H1 (cell line): ENCODE measurements around the gene CAVIN2. TPM values are rescaled to one million over a fixed set of nuclear protein-coding genes. Genes with fewer than 3 reads are reported as not detected.

ENCODE experiments used
- CTCF ChIA-PET: fragments of 300-600 bp; sonication (Branson Sonifier 250); formaldehyde crosslinking; loops from one replicate; lab custom pipeline; 2021; ENCODE audit not compliant: partially characterized antibody; lab: Charles Lee
- POLR2A ChIA-PET: fragments of 300-600 bp; sonication (Branson Sonifier 250); formaldehyde crosslinking; loops from one replicate; lab custom pipeline; 2021; ENCODE audit warnings: inconsistent platforms; ENCODE audit not compliant: partially characterized antibody; lab: Charles Lee
- DNase-seq, 2 experiments: peaks; one replicate each; pipeline versions ENCODE4 v3.0.0 to v3.0.0-alpha.2; 2010 to 2022; ENCODE audit warnings: low spot score in 2 of 2, low read depth in 1 of 2, mixed read lengths in 1 of 2
- FAIRE-seq: peaks from 2 replicates; lab custom pipeline; 2011; peaks lifted over from hg19 to GRCh38; lab: Jason Lieb, UNC
- H2AFZ ChIP-seq: 2 replicates; pipeline ENCODE4 v1.8.1; 2012; ENCODE audit warnings: low read length, inconsistent platforms
- H2AK5ac ChIP-seq: 2 replicates; pipeline ENCODE4 v1.6.1; 2013; ENCODE audit warnings: low read depth, low read length
- H2BK120ac ChIP-seq: replicated peaks from 2 replicates; pipeline ENCODE3; 2013; ENCODE audit warnings: low read depth, low read length, inconsistent platforms
- H2BK12ac ChIP-seq: 2 replicates; pipeline ENCODE4 v1.6.1; 2013; ENCODE audit warnings: low read depth, low read length
- H2BK15ac ChIP-seq: 2 replicates; pipeline ENCODE4 v1.6.1; 2013; ENCODE audit warnings: low read length
- H2BK20ac ChIP-seq: 2 replicates; pipeline ENCODE4 v1.6.1; 2013; ENCODE audit warnings: low read length
- H2BK5ac ChIP-seq: 2 replicates; pipeline ENCODE4 v1.6.1; 2013; ENCODE audit warnings: low read depth, low read length
- H3K14ac ChIP-seq: 2 replicates; pipeline ENCODE4 v1.6.1; 2013; ENCODE audit warnings: inconsistent platforms; ENCODE audit not compliant: insufficient read length
- H3K18ac ChIP-seq: 2 replicates; pipeline ENCODE4 v1.6.1; 2013; ENCODE audit warnings: low read length; ENCODE audit errors: extremely low read depth
- H3K23ac ChIP-seq: 2 replicates; pipeline ENCODE4 v1.6.1; 2013; ENCODE audit warnings: inconsistent platforms; ENCODE audit not compliant: insufficient read length
- H3K23me2 ChIP-seq: 2 replicates; pipeline ENCODE4 v1.6.1; 2013; ENCODE audit warnings: low read depth, low read length
- H3K27ac ChIP-seq: 2 replicates; pipeline ENCODE4 v1.6.1; 2011; ENCODE audit warnings: low read depth, low read length, inconsistent platforms
- H3K27me3 ChIP-seq, 4 experiments: replicated peaks in 1 of 4; 1 replicate in 1 of 4; 2 replicates in 3 of 4; pipeline versions ENCODE4 v1.6.1 to v1.8.1; 2011 to 2013; ENCODE audit warnings: low read length in 3 of 4, mild to moderate bottlenecking in 3 of 4, inconsistent platforms in 2 of 4, mixed read lengths in 2 of 4, moderate library complexity in 1 of 4; ENCODE audit not compliant: control insufficient read depth in 3 of 4, insufficient read depth in 3 of 4; ENCODE audit errors: extremely low read depth in 1 of 4
- H3K36me3 ChIP-seq, 4 experiments: 2 replicates each; pipeline versions ENCODE4 v1.6.1 to v1.8.1; 2011 to 2013; ENCODE audit warnings: mild to moderate bottlenecking in 4 of 4, low read length in 3 of 4, moderate library complexity in 2 of 4, control low read depth in 1 of 4, inconsistent platforms in 1 of 4; ENCODE audit not compliant: insufficient read depth in 4 of 4, control insufficient read depth in 2 of 4
- H3K4ac ChIP-seq: replicated peaks from 2 replicates; pipeline ENCODE3; 2013; ENCODE audit warnings: low read length, low read depth, mixed read lengths, inconsistent platforms; ENCODE audit not compliant: insufficient read length
- H3K4me1 ChIP-seq, 4 experiments: replicated peaks in 1 of 4; 1 replicate in 1 of 4; 2 replicates in 3 of 4; pipeline versions ENCODE4 v1.6.1 to v1.8.1; 2011 to 2013; ENCODE audit warnings: low read length in 3 of 4, inconsistent platforms in 2 of 4, mixed read lengths in 1 of 4; ENCODE audit not compliant: insufficient read depth in 4 of 4, control insufficient read depth in 3 of 4
- H3K4me2 ChIP-seq, 2 experiments: 2 replicates each; pipeline versions ENCODE4 v1.6.1 to v1.8.1; 2011 to 2013; ENCODE audit warnings: low read depth in 2 of 2, low read length in 2 of 2, control low read depth in 1 of 2, inconsistent platforms in 1 of 2, mild to moderate bottlenecking in 1 of 2; ENCODE audit not compliant: insufficient read depth in 1 of 2
- H3K4me3 ChIP-seq, 4 experiments: fragments of 200-600, 300-600 bp in 1 of 4; sonication (generic), shearing (Covaris generic), sonication (Bioruptor Twin) in 1 of 4; 2 replicates each; pipeline versions ENCODE4 v1.5.1 to v1.8.1; 2011 to 2016; ENCODE audit warnings: low read length in 4 of 4, low read depth in 3 of 4, control low read depth in 2 of 4, inconsistent platforms in 2 of 4, mild to moderate bottlenecking in 2 of 4, mixed read lengths in 1 of 4, moderate library complexity in 1 of 4; ENCODE audit not compliant: insufficient read depth in 2 of 4; ENCODE audit errors: extremely low read depth in 1 of 4
- H3K56ac ChIP-seq: replicated peaks from 2 replicates; pipeline ENCODE3; 2013; ENCODE audit warnings: low read depth, mild to moderate bottlenecking, mixed read lengths, low read length, inconsistent platforms; ENCODE audit not compliant: insufficient read length
- H3K79me1 ChIP-seq: 2 replicates; pipeline ENCODE4 v1.6.1; 2013; ENCODE audit warnings: low read depth, low read length, control low read depth
- H3K79me2 ChIP-seq, 2 experiments: 2 replicates each; pipeline versions ENCODE4 v1.6.1 to v1.8.1; 2012 to 2013; ENCODE audit warnings: low read length in 2 of 2, mild to moderate bottlenecking in 2 of 2, inconsistent platforms in 1 of 2; ENCODE audit not compliant: insufficient read depth in 2 of 2, control insufficient read depth in 1 of 2
- H3K9ac ChIP-seq, 4 experiments: replicated peaks in 1 of 4; 1 replicate in 1 of 4; 2 replicates in 3 of 4; pipeline versions ENCODE4 v1.6.1 to v1.8.1; 2011 to 2013; ENCODE audit warnings: low read depth in 3 of 4, low read length in 3 of 4, control low read depth in 2 of 4, mild to moderate bottlenecking in 2 of 4, moderate library complexity in 2 of 4, inconsistent platforms in 1 of 4; ENCODE audit errors: extremely low read depth in 1 of 4
- H3K9me3 ChIP-seq, 2 experiments: 2 replicates each; pipeline versions ENCODE4 v1.6.1 to v1.8.1; 2012 to 2013; ENCODE audit warnings: mild to moderate bottlenecking in 2 of 2, moderate library complexity in 2 of 2, control low read depth in 1 of 2, inconsistent platforms in 1 of 2, low read depth in 1 of 2, low read length in 1 of 2, mixed read lengths in 1 of 2; ENCODE audit not compliant: insufficient read depth in 2 of 2
- H4K20me1 ChIP-seq, 2 experiments: replicated peaks in 1 of 2; 2 replicates each; pipeline versions ENCODE3 to v1.8.1; 2011 to 2013; ENCODE audit warnings: inconsistent platforms in 2 of 2, low read length in 2 of 2, mild to moderate bottlenecking in 1 of 2; ENCODE audit not compliant: insufficient read depth in 2 of 2, control insufficient read depth in 1 of 2
- H4K5ac ChIP-seq: 2 replicates; pipeline ENCODE4 v1.6.1; 2013; ENCODE audit warnings: low read length, low read depth, mixed read lengths, inconsistent platforms; ENCODE audit not compliant: insufficient read length
- H4K8ac ChIP-seq: 2 replicates; pipeline ENCODE4 v1.8.0; 2013; ENCODE audit warnings: mild to moderate bottlenecking, moderate library complexity, low read length, inconsistent platforms; ENCODE audit not compliant: insufficient read depth; ENCODE audit errors: extremely low read depth
- H4K91ac ChIP-seq: replicated peaks from 2 replicates; pipeline ENCODE3; 2013; ENCODE audit warnings: low read length, mixed read lengths, inconsistent platforms; ENCODE audit not compliant: insufficient read length
- CHD2 ChIP-seq: IDR thresholded peaks from 2 replicates; pipeline ENCODE4 v1.6.1; 2012; ENCODE audit warnings: low read length, improper control_type of control experiment
- EZH2 ChIP-seq: fragments of 200-600 bp; sonication (generic); IDR thresholded peaks from 2 replicates; pipeline ENCODE4 v1.7.1; 2012; ENCODE audit warnings: low read depth, mild to moderate bottlenecking, moderate library complexity, low read length, inconsistent platforms; ENCODE audit not compliant: severe bottlenecking
- KDM1A ChIP-seq: fragments of 200-600, 300-600 bp; sonication (generic); IDR thresholded peaks from 2 replicates; pipeline ENCODE4 v1.7.1; 2016; ENCODE audit warnings: mild to moderate bottlenecking, low read length, borderline replicate concordance
- POU5F1 ChIP-seq: IDR thresholded peaks from 2 replicates; pipeline ENCODE4 v1.6.1; 2011; ENCODE audit warnings: low read depth, mild to moderate bottlenecking, low read length, moderate library complexity
- RBBP5 ChIP-seq: IDR thresholded peaks from 2 replicates; pipeline ENCODE4 v1.7.1; 2012; ENCODE audit warnings: low read depth, mild to moderate bottlenecking, inconsistent platforms, low read length, moderate library complexity, borderline replicate concordance
- RXRA ChIP-seq: IDR thresholded peaks from 2 replicates; pipeline ENCODE4 v1.6.1; 2011; ENCODE audit warnings: low read depth, mild to moderate bottlenecking, low read length, moderate library complexity; ENCODE audit not compliant: insufficient read depth
- SIN3A ChIP-seq, 2 experiments: IDR thresholded peaks in 1 of 2; conservative IDR thresholded peaks in 1 of 2; 2 replicates each; pipeline ENCODE4 v1.6.1; 2011 to 2012; ENCODE audit warnings: low read length in 2 of 2, improper control_type of control experiment in 1 of 2, low read depth in 1 of 2, mild to moderate bottlenecking in 1 of 2
- SIX5 ChIP-seq: IDR thresholded peaks from 2 replicates; pipeline ENCODE4 v1.6.1; 2011; ENCODE audit warnings: mild to moderate bottlenecking, low read depth, low read length
- TAF1 ChIP-seq: IDR thresholded peaks from 2 replicates; pipeline ENCODE4 v1.6.1; 2011; ENCODE audit warnings: mild to moderate bottlenecking, low read depth, low read length
- TEAD4 ChIP-seq: IDR thresholded peaks from 2 replicates; pipeline ENCODE4 v1.6.1; 2012; ENCODE audit warnings: low read depth, low read length, inconsistent platforms, mixed read lengths
- WGBS, 2 experiments: shearing (Covaris generic) in 1 of 2; methylation state at CpG; one replicate each; pipeline versions ENCODE4 v1.1.6 to v1.1.7; 2013 to 2015; ENCODE audit warnings: low lambda C conversion rate in 2 of 2, mixed read lengths in 2 of 2, inconsistent platforms in 1 of 2, low coverage in 1 of 2, missing lambda C conversion rate in 1 of 2; ENCODE audit not compliant: insufficient replicate concordance in 2 of 2, insufficient coverage in 1 of 2, insufficient read length in 1 of 2; ENCODE audit errors: extremely low coverage in 1 of 2, missing lambda C conversion rate in 1 of 2; 5-methylcytosine and 5-hydroxymethylcytosine counted together
- polyA plus RNA-seq, 7 experiments: library from polyadenylated mRNA; depleted of rRNA in 3 of 7; stranded (reverse) in 5 of 7; unstranded in 2 of 7; fragments of >200 nt in 5 of 7; fragments of 200-250 nt in 2 of 7; gene quantifications; 1 replicate in 5 of 7; 2 replicates in 1 of 7; 4 replicates in 1 of 7; pipeline versions ENCODE4 v1.2.1 to v1.2.3, GENCODE V29; 2011 to 2013; ENCODE audit warnings: missing spikeins in 2 of 7, mixed read lengths in 2 of 7
- total RNA-seq: library from RNA; stranded (reverse); fragmentation: NEBNext Ultra II Directional; extraction: Animal tissue kit (Norgen Biotek cat#: 25700); gene quantifications from 2 replicates; pipeline ENCODE4 v1.2.1, GENCODE V29; 2021

CAVIN2 gene
- total and polyA plus RNA-seq, 2 of the 8 experiments (the other 6 are each of a cell fraction or from before 2014, with no cell fraction given) = 0.03 TPM; not detected in 1

GRCh38 chr2:191797500-191797899, 49.4 kb downstream of the CAVIN2 start:
- Histone ChIP-seq H3K14ac (no peak overlapping the region), H2AK5ac (no peak overlapping the region), H3K4me1 (no peaks in the 10 kb centered on the region), H3K18ac (no peak overlapping the region), H4K91ac (no peak overlapping the region), H3K23ac (no peak overlapping the region), H3K9me3 (no peaks in the 10 kb centered on the region), H4K5ac (no peak overlapping the region), H2BK20ac (no peak overlapping the region), H2BK15ac (no peak overlapping the region), H3K9ac (no peak overlapping the region), H3K4me3 (no peak overlapping the region), H3K4ac (no peak overlapping the region), H4K8ac (no peak overlapping the region), H2BK12ac (no peak overlapping the region), H3K36me3 (no peaks in the 10 kb centered on the region), H2BK120ac (no peak overlapping the region), H3K27ac (no peak overlapping the region), H3K79me1 (no peaks in the 10 kb centered on the region), H2BK5ac (no peak overlapping the region), H4K20me1 (no peaks in the 10 kb centered on the region), H3K4me2 (no peak overlapping the region), H3K23me2 (no peaks in the 10 kb centered on the region), H3K27me3 (no peaks in the 10 kb centered on the region), H2AFZ (no peak overlapping the region), H3K79me2 (no peaks in the 10 kb centered on the region), H3K56ac (no peak overlapping the region)
- DNase-seq = no peak
- FAIRE-seq = no peak
- 64% methylated on average over 4 of the region's 4 CpGs; no CpG with 5 or more reads in 1 of the 2 experiments for WGBS, 2 experiments
- CTCF ChIA-PET = interaction anchor here (0.8 to 1.9 kb wide), 3 partner anchors 40 to 242 kb away, joined by 3 to 5 read pairs (median 3); no protein-coding TSS in a partner anchor
- POLR2A ChIA-PET = no interaction called here
- TF ChIP-seq POU5F1 (no peak), EZH2 (no peak), SIX5 (no peak), TEAD4 (no peak), SIN3A (conservative IDR thresholded peaks at IDR 0.05 in 1 of 2, IDR thresholded peaks at IDR 0.05 in 1 of 2; ENCODE audit: low read depth in 1 of 2, low read length in 2 of 2) (no peak), TAF1 (no peak), RXRA (no peak), CHD2 (no peak), RBBP5 (no peak), KDM1A (no peak)
